Subcutaneous adipose tissue (tissue), 4 donors: ENCODE measurements around the gene DCDC2C. TPM values are rescaled to one million over a fixed set of nuclear protein-coding genes. Genes with fewer than 3 reads are reported as not detected.

ENCODE experiments used
- CTCF ChIP-seq: fragments of 450-650 bp; IDR thresholded peaks from one replicate; pipeline ENCODE4 v1.5.1; 2016; ENCODE audit warnings: low read depth, mild to moderate bottlenecking, control low read depth, antibody characterized with exemption, moderate library complexity
- total RNA-seq, 4 donors: library from RNA; depleted of rRNA; stranded (reverse); fragments of >200 nt; gene quantifications; one replicate each; pipeline ENCODE4 v1.1.0, GENCODE V29; 2016

Gene DCDC2C
- total RNA-seq, 4 donors from 2014 or later = not detected

- no peak for TF ChIP-seq CTCF
These were observed 65.8 kb downstream of the DCDC2C start for GRCh38 chr2:3768960-3769765.

GRCh38 chr2:3769766-3770165 lies 66.4 kb downstream of the DCDC2C start:
- no peak for TF ChIP-seq CTCF

- TF ChIP-seq CTCF = no peak
These were observed 67.5 kb downstream of the DCDC2C start for GRCh38 chr2:3770724-3771415.

- TF ChIP-seq CTCF = no peak
These were observed 68.2 kb downstream of the DCDC2C start for GRCh38 chr2:3771576-3771975.

- no peak for TF ChIP-seq CTCF
These were observed 71.0 kb downstream of the DCDC2C start for GRCh38 chr2:3774336-3774735.

- no peak for TF ChIP-seq CTCF
These were observed 72.9 kb downstream of the DCDC2C start for GRCh38 chr2:3776311-3776710.

- no peak for TF ChIP-seq CTCF
These were observed 74.6 kb downstream of the DCDC2C start for GRCh38 chr2:3777966-3778365.
